ENCODE results near the gene NEGR1.

NEGR1 gene

DNA sequence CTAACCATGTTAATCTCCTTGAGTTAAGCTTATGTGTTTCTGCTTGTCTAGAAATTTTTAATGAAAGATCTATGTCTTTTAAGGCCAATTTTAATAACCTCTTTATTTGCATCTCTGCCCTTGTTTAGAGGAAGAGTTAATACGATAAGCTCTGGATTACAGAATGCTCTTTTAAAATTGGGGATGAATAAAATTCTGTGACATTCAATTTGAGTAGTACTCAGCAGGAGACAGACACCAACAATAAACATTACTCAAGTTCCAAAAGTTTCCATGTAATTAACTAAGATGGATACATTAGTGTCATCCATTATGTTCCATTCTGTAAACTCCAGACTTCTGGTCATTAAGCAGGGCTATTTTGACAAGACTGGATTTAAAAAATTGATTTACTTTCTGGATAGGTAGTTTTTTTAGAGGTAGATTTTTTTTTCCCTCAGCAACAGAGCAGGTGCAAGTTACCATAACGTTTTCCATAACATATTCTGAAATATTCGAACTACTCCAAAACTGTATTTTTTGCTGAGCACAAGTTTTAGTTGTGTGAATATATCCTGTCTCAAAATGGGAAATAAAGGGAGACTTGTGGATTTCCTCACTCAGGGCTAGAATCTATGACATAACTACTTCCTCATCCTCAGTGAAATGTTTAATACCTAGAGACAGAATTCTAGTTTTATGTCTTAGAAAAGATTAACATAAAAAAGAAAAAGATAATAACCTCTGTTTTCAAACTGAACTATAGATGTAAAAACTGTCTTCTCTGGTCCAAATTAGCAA is 221.7 kb downstream of the NEGR1 start:
- Mint-ChIP-seq H3K27me3 (no peaks in the 10 kb centered on the region), H3K27ac (no peak overlapping the region), H3K9me3 (ENCODE audit: low read depth) (no peaks in the 10 kb centered on the region), H3K4me3 (no peak overlapping the region), H3K36me3 (no peaks in the 10 kb centered on the region), H3K4me1 (ENCODE audit: low read depth) (no peaks in the 10 kb centered on the region)

GRCh38 chr1:72056516-72056915 is 225.8 kb downstream of the NEGR1 start:
- Mint-ChIP-seq H3K27me3 (no peaks in the 10 kb centered on the region), H3K36me3 (no peaks in the 10 kb centered on the region), H3K4me3 (no peak overlapping the region)

GRCh38 chr1:72051538-72051937 is 230.8 kb downstream of the NEGR1 start:
- no peak overlapping the region for H3K27ac Mint-ChIP-seq
- no peaks in the 10 kb centered on the region for H3K36me3 Mint-ChIP-seq
- no peaks in the 10 kb centered on the region for H3K27me3 Mint-ChIP-seq
- H3K4me3 Mint-ChIP-seq, result no peak overlapping the region
- no peaks in the 10 kb centered on the region for H3K4me1 Mint-ChIP-seq (ENCODE audit: low read depth)
- no peaks in the 10 kb centered on the region for H3K9me3 Mint-ChIP-seq (ENCODE audit: low read depth)

More at GRCh38 chr1:72056516-72056915, 225.8 kb downstream of the NEGR1 start:
- Mint-ChIP-seq H3K4me1 (ENCODE audit: low read depth) (no peaks in the 10 kb centered on the region), H3K9me3 (ENCODE audit: low read depth) (no peaks in the 10 kb centered on the region), H3K27ac (no peak overlapping the region)

GRCh38 chr1:72050551-72050950 is 231.8 kb downstream of the NEGR1 start:
- no peaks in the 10 kb centered on the region for H3K9me3 Mint-ChIP-seq (ENCODE audit: low read depth)
- no peaks in the 10 kb centered on the region for H3K27me3 Mint-ChIP-seq
- H3K36me3 Mint-ChIP-seq, result no peaks in the 10 kb centered on the region
- H3K4me1 Mint-ChIP-seq (ENCODE audit: low read depth), result no peaks in the 10 kb centered on the region
- no peak overlapping the region for H3K27ac Mint-ChIP-seq
- no peak overlapping the region for H3K4me3 Mint-ChIP-seq

DNA sequence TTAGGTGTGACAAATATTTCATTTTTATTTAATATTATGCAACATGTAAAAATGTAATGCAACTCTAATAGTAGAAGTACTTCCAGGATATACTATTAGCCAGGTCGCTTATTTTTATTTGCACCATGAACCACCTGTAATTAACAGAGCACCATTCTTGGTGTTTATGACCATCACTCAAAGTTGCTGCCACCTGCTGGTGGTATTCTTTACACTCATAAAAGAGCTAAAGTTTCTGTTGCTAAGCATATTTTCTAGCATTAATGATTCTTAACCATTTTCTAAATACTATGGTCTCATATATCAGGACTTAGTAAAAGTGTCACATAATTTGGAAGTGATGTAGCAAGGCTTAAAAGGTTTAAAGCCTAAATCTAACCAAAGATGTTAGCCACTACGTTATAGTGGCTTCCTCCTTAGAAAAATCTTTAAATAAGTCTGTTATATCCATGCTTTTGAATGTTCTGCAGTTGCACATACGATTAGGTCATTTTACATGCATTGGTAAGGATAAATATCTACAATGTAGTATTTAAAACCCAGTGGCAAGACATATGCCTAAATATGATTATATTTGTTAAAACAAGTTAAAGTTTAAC is 244.5 kb downstream of the NEGR1 start:
- Mint-ChIP-seq H3K4me1 (ENCODE audit: low read depth) (no peaks in the 10 kb centered on the region), H3K4me3 (no peak overlapping the region), H3K27me3 (no peaks in the 10 kb centered on the region), H3K27ac (no peak overlapping the region), H3K36me3 (no peaks in the 10 kb centered on the region), H3K9me3 (ENCODE audit: low read depth) (no peaks in the 10 kb centered on the region)

- Mint-ChIP-seq H3K4me1 (ENCODE audit: low read depth) (no peaks in the 10 kb centered on the region), H3K36me3 (no peaks in the 10 kb centered on the region), H3K4me3 (no peak overlapping the region), H3K27me3 (no peaks in the 10 kb centered on the region), H3K27ac (no peak overlapping the region), H3K9me3 (ENCODE audit: low read depth) (no peaks in the 10 kb centered on the region)
Observed at GRCh38 chr1:72034827-72035226, 247.5 kb downstream of the NEGR1 start.

DNA sequence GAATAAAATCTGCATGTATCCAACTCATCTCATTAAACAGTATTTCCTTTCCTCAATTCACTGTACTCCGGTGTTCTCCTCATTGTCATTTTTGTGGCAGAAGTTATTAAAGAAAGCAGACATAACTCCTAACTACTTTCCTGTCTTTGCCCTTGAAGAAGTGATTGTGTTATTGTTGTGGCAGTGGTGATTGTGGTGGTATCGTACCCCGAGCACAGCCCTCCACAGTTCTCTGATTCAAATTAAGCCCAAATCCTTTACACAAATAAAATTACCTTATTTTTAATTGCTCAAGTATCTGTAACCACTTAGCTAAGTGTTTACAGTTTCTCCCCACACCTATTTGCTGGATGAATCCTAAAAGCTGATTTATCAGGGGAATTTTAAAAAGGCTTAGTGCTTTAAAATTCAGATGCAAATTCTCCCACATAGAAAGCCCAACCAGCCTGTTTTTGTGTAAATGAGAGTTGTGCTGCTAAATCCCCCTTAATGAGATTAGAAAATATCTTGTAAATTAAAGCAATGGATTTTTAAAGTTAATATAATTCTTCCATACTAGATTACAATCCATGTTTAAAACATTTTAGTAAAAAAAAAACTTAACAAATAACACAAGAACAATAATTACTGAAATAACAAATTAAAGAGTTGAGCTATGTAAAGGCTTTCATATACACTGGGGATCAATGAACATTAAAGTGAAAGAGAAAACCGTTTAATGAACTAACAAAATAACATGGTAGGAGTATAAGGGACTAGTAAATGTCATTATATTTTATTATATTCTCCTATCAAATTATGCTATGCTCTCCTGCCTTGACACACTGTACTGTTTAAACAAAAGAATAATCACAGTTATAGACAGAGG is 259.0 kb downstream of the NEGR1 start:
- no peaks in the 10 kb centered on the region for H3K9me3 Mint-ChIP-seq (ENCODE audit: low read depth)
- H3K36me3 Mint-ChIP-seq, result no peaks in the 10 kb centered on the region
- no peak overlapping the region for H3K27ac Mint-ChIP-seq
- H3K27me3 Mint-ChIP-seq, result no peaks in the 10 kb centered on the region
- no peak overlapping the region for H3K4me3 Mint-ChIP-seq
- no peaks in the 10 kb centered on the region for H3K4me1 Mint-ChIP-seq (ENCODE audit: low read depth)

DNA sequence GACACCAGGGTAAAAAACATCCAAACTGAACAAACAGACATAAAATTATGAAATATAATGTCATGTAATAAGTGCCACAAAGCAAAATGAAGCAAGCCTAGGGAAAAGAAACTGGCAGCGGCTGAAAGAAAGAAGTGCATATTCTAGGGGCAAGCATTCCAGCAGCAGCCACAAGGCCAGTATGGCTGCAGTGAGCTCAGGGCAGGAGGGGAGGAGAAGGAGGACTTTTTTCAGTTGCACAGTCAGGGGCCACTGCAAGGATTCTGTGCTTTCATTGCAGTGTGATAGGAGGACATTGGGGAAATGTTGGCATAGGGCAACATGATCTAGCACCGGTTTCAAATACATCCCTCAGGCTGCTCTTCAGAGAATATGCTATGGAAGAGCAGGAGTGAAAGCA is 263.8 kb downstream of the NEGR1 start:
- H3K27me3 Mint-ChIP-seq, result no peaks in the 10 kb centered on the region
- H3K9me3 Mint-ChIP-seq (ENCODE audit: low read depth), result no peaks in the 10 kb centered on the region
- H3K4me3 Mint-ChIP-seq, result no peak overlapping the region
- H3K27ac Mint-ChIP-seq, result no peak overlapping the region
- no peaks in the 10 kb centered on the region for H3K36me3 Mint-ChIP-seq
- no peaks in the 10 kb centered on the region for H3K4me1 Mint-ChIP-seq (ENCODE audit: low read depth)

DNA sequence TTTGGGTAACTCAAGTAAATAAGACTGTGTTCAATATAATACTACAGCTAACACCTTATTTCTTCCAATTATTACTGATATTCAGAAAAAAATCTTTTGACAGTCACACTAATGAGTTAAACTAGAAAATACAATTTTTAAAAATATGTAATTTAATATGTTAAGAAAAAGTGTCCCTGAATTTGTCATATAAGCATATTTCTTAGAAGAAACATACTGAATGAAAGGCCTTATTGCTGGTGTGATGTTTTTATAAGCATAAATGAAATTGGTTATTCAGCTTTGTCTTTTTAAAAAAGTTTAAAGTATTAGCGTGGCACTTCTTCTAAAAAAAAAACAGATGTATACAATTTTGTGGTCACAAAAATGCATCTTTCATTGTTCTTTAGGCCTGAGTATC is 267.3 kb downstream of the NEGR1 start:
- no peak overlapping the region for H3K4me3 Mint-ChIP-seq
- no peaks in the 10 kb centered on the region for H3K4me1 Mint-ChIP-seq (ENCODE audit: low read depth)

GRCh38 chr1:72013161-72013560 is 269.2 kb downstream of the NEGR1 start:
- no peak overlapping the region for H3K27ac Mint-ChIP-seq
- no peaks in the 10 kb centered on the region for H3K4me1 Mint-ChIP-seq (ENCODE audit: low read depth)
- H3K9me3 Mint-ChIP-seq (ENCODE audit: low read depth), result no peaks in the 10 kb centered on the region
- H3K27me3 Mint-ChIP-seq, result no peaks in the 10 kb centered on the region
- H3K4me3 Mint-ChIP-seq, result no peak overlapping the region
- H3K36me3 Mint-ChIP-seq, result no peaks in the 10 kb centered on the region

More for the DNA sequence above, 267.3 kb downstream of the NEGR1 start:
- Mint-ChIP-seq H3K9me3 (ENCODE audit: low read depth) (no peaks in the 10 kb centered on the region), H3K27me3 (no peaks in the 10 kb centered on the region), H3K27ac (no peak overlapping the region), H3K36me3 (no peaks in the 10 kb centered on the region)

- H3K9me3 Mint-ChIP-seq (ENCODE audit: low read depth), result no peaks in the 10 kb centered on the region
- no peaks in the 10 kb centered on the region for H3K4me1 Mint-ChIP-seq (ENCODE audit: low read depth)
- no peaks in the 10 kb centered on the region for H3K27me3 Mint-ChIP-seq
- no peak overlapping the region for H3K27ac Mint-ChIP-seq
- H3K4me3 Mint-ChIP-seq, result no peak overlapping the region
- no peaks in the 10 kb centered on the region for H3K36me3 Mint-ChIP-seq
Observed at GRCh38 chr1:72011721-72012120, 270.6 kb downstream of the NEGR1 start.

DNA sequence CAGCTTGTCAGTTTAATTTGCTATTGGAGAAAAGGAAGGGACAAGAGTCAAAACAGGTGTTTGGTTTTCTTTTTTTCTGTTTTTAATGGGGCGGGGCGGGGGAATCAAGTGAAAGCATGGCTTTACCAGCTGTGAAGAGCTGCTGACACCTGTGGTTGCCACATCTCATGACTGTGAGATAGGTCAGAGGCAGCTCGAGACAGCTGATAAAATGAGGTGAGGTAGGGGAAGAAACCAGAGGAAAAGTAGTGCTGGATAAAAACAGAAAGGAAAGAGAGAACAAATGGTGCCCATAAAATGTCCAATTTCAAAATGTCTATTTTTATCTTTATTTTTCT is 272.3 kb downstream of the NEGR1 start:
- H3K27ac Mint-ChIP-seq, result no peak overlapping the region
- no peaks in the 10 kb centered on the region for H3K4me1 Mint-ChIP-seq (ENCODE audit: low read depth)
- H3K9me3 Mint-ChIP-seq (ENCODE audit: low read depth), result no peaks in the 10 kb centered on the region
- no peak overlapping the region for H3K4me3 Mint-ChIP-seq
- H3K36me3 Mint-ChIP-seq, result no peaks in the 10 kb centered on the region
- H3K27me3 Mint-ChIP-seq, result no peaks in the 10 kb centered on the region

DNA sequence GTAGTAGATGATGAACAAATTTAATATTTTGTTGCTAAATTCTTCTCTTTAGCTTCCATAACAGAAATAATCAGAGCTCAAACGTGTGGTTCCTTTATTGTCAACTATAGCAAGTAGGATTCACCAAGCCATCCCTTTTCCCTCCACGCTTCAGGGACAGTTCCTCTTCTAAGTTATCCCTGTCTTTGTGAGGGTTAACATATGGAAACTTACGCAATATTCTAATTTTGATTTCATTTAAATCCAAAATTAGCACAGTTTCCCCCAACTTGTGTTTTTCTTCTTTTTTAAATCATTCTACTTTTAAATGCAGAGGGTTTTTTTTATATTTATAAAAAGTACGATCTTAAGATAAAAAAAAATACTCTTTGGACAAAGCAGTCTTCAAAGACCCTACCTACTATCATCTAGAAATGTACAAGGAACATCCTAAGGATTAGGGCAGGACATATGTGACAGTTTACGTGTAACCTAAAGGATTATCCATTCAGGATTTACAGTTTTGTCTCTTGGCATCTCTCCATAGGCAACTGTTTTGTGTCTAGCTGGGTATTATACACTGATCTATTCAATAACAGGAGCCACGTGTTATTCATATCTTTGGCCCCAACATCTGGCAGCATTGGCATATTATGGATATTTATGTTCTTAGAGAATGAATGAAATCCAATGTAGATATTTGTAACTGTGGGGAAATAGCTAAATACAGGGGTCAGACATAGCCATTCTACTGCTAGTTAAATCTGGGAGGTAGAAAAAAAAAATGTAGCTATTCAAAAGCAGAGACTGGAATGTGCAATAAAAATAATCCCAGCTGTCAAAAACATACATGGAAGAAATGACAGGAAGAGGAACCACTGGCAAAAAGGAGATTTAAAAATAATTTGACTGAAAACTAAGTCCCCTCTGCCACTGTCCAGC is 272.9 kb downstream of the NEGR1 start:
- H3K27ac Mint-ChIP-seq, result no peak overlapping the region
- no peaks in the 10 kb centered on the region for H3K4me1 Mint-ChIP-seq (ENCODE audit: low read depth)
- no peaks in the 10 kb centered on the region for H3K9me3 Mint-ChIP-seq (ENCODE audit: low read depth)
- H3K36me3 Mint-ChIP-seq, result no peaks in the 10 kb centered on the region
- no peak overlapping the region for H3K4me3 Mint-ChIP-seq
- no peaks in the 10 kb centered on the region for H3K27me3 Mint-ChIP-seq

- Mint-ChIP-seq H3K4me1 (ENCODE audit: low read depth) (no peaks in the 10 kb centered on the region), H3K9me3 (ENCODE audit: low read depth) (no peaks in the 10 kb centered on the region), H3K4me3 (no peak overlapping the region), H3K27ac (no peak overlapping the region), H3K36me3 (no peaks in the 10 kb centered on the region), H3K27me3 (no peaks in the 10 kb centered on the region)
Observed at GRCh38 chr1:72007312-72007711, 275.0 kb downstream of the NEGR1 start.

Measured in activated naive CD8-positive, alpha-beta T cell (primary cell).